GM12878 (cell line): ENCODE results near the gene EIF4EBP2. TPM values are rescaled to one million over a fixed set of nuclear protein-coding genes. Genes with fewer than 3 reads are reported as not detected.

Experiments used
- ATAC-seq: fragments of 200-7000 bp; cut with Tn5 transposase; 3 replicates; pipeline ENCODE4 v1.9.1; 2020; ENCODE audit warnings: mild to moderate bottlenecking, moderate library complexity
- BruUV-seq: library from RNA; stranded (reverse); fragments of 400-500 nt; replicated peaks from 2 replicates; lab custom pipeline; 2021; lab: Mats Ljungman, UMichigan
- CTCF ChIA-PET: fragments of 300-600 bp; sonication (Branson Sonifier 250); formaldehyde crosslinking; extraction: SDS; loops from one replicate; lab custom pipeline; 2021; ENCODE audit warnings: inconsistent platforms; lab: Yijun Ruan, JAX
- POLR2A ChIA-PET: fragments of 350-600 bp; formaldehyde crosslinking; extraction: SDS; loops from one replicate; lab custom pipeline; 2021; ENCODE audit warnings: inconsistent platforms; lab: Charles Lee
- RAD21 ChIA-PET: fragments of 300-600 bp; sonication (Branson Sonifier 250); formaldehyde crosslinking; loops from one replicate; lab custom pipeline; 2023; ENCODE audit warnings: antibody characterized with exemption; ENCODE audit not compliant: unreplicated experiment; lab: Charles Lee
- SMC1A ChIA-PET: fragments of 300-600 bp; sonication (Branson Sonifier 250); formaldehyde crosslinking; loops from one replicate; lab custom pipeline; 2023; ENCODE audit not compliant: unreplicated experiment, uncharacterized antibody; lab: Charles Lee
- DNase-seq: peaks from one replicate; pipeline ENCODE4 v3.0.0-alpha.2; 2011; ENCODE audit warnings: low read depth, low spot score
- FAIRE-seq: peaks from 3 replicates; lab custom pipeline; 2011; peaks lifted over from hg19 to GRCh38; lab: Jason Lieb, UNC
- H2AFZ ChIP-seq: 2 replicates; pipeline ENCODE4 v1.6.0; 2011; ENCODE audit warnings: low read depth, low read length, control low read depth; ENCODE audit not compliant: control insufficient read depth
- H3K27ac ChIP-seq: 2 replicates; pipeline ENCODE4 v1.5.1; 2011; ENCODE audit warnings: control low read depth; ENCODE audit not compliant: control insufficient read depth, insufficient read depth
- H3K27me3 ChIP-seq, 2 experiments: replicated peaks in 1 of 2; 2 replicates each; pipeline versions ENCODE4 v1.6.0 to v1.6.1; 2011; ENCODE audit warnings: low read length in 1 of 2; ENCODE audit not compliant: control insufficient read depth in 2 of 2, insufficient read depth in 2 of 2
- H3K36me3 ChIP-seq, 2 experiments: 2 replicates each; pipeline ENCODE4 v1.5.1; 2011; ENCODE audit warnings: low read length in 1 of 2; ENCODE audit not compliant: control insufficient read depth in 2 of 2, insufficient read depth in 2 of 2
- H3K4me1 ChIP-seq: 2 replicates; pipeline ENCODE4 v1.6.1; 2011; ENCODE audit warnings: mild to moderate bottlenecking, low read length, moderate library complexity, mixed read lengths; ENCODE audit not compliant: control insufficient read depth, insufficient read depth
- H3K4me2 ChIP-seq: 2 replicates; pipeline ENCODE4 v1.6.0; 2011; ENCODE audit warnings: control low read depth; ENCODE audit not compliant: control insufficient read depth, insufficient read depth
- H3K4me3 ChIP-seq: fragments of 200-600 bp; sonication (generic); 2 replicates; pipeline ENCODE4 v1.5.1; 2016
- H3K79me2 ChIP-seq: 2 replicates; pipeline ENCODE4 v1.6.0; 2011; ENCODE audit warnings: low read length; ENCODE audit not compliant: control insufficient read depth, insufficient read depth
- H3K9ac ChIP-seq: 2 replicates; pipeline ENCODE4 v1.8.0; 2011; ENCODE audit warnings: low read length, control low read depth, mixed read lengths; ENCODE audit not compliant: control insufficient read depth, insufficient read depth
- H3K9me3 ChIP-seq: replicated peaks from 3 replicates; pipeline ENCODE4 v1.5.1; 2011; ENCODE audit warnings: mild to moderate bottlenecking, low read length; ENCODE audit not compliant: control insufficient read depth, insufficient read depth
- H4K20me1 ChIP-seq: 2 replicates; pipeline ENCODE4 v1.6.0; 2011; ENCODE audit not compliant: control insufficient read depth, insufficient read depth
- CEBPB ChIP-seq, 2 experiments: fragments of 150-350 bp in 1 of 2; IDR thresholded peaks; 2 replicates each; pipeline ENCODE4 v1.6.1; 2012 to 2014; ENCODE audit warnings: low read depth in 2 of 2, low read length in 2 of 2, borderline replicate concordance in 1 of 2, inconsistent platforms in 1 of 2
- CHD4 ChIP-seq: fragments of 200-600 bp; sonication (generic); IDR thresholded peaks from 2 replicates; pipeline ENCODE4 v1.6.1; 2016; ENCODE audit warnings: mild to moderate bottlenecking
- DPF2 ChIP-seq: fragments of 450-650 bp; IDR thresholded peaks from 2 replicates; pipeline ENCODE4 v1.6.1; 2017; ENCODE audit warnings: mild to moderate bottlenecking
- FOS ChIP-seq: IDR thresholded peaks from 3 replicates; pipeline ENCODE4 v1.6.1; 2011; ENCODE audit warnings: borderline replicate concordance; ENCODE audit not compliant: insufficient read length; ENCODE audit errors: extremely low read depth
- GABPA ChIP-seq: IDR thresholded peaks from 2 replicates; pipeline ENCODE4 v1.6.1; 2014; ENCODE audit warnings: antibody characterized with exemption, low read depth, mild to moderate bottlenecking, inconsistent platforms
- HCFC1 ChIP-seq: fragments of 150-350 bp; IDR thresholded peaks from 2 replicates; pipeline ENCODE4 v1.6.1; 2014; ENCODE audit warnings: low read length
- HDGF ChIP-seq: fragments of 450-650 bp; IDR thresholded peaks from 2 replicates; pipeline ENCODE4 v1.6.1; 2016; ENCODE audit warnings: antibody characterized with exemption
- IKZF2 ChIP-seq, 2 experiments: fragments of 450-650 bp; IDR thresholded peaks; 2 replicates each; pipeline ENCODE4 v1.6.1; 2017; ENCODE audit warnings: mild to moderate bottlenecking in 2 of 2, moderate library complexity in 2 of 2
- KAT2A ChIP-seq: conservative IDR thresholded peaks from 2 replicates; pipeline ENCODE4 v1.6.1; 2011; ENCODE audit warnings: low read depth, low read length; ENCODE audit not compliant: control insufficient read depth
- MLLT1 ChIP-seq: fragments of 450-650 bp; IDR thresholded peaks from 2 replicates; pipeline ENCODE4 v1.6.1; 2016; ENCODE audit warnings: mild to moderate bottlenecking
- NFYB ChIP-seq: IDR thresholded peaks from 2 replicates; pipeline ENCODE4 v1.6.1; 2011; ENCODE audit warnings: low read depth, mild to moderate bottlenecking, low read length, improper control_type of control experiment, moderate library complexity; ENCODE audit not compliant: insufficient read depth
- NR2C1 ChIP-seq: fragments of 450-650 bp; IDR thresholded peaks from 2 replicates; pipeline ENCODE4 v1.6.1; 2017; ENCODE audit warnings: antibody characterized with exemption, mild to moderate bottlenecking, moderate library complexity
- SMC3 ChIP-seq: IDR thresholded peaks from 2 replicates; pipeline ENCODE4 v1.6.1; 2011; ENCODE audit warnings: low read length, improper control_type of control experiment, borderline replicate concordance
- TARDBP ChIP-seq: IDR thresholded peaks from 2 replicates; pipeline ENCODE4 v1.6.1; 2016; ENCODE audit warnings: borderline replicate concordance
- TBL1XR1 ChIP-seq: IDR thresholded peaks from 2 replicates; pipeline ENCODE4 v1.6.1; 2012; ENCODE audit warnings: low read depth, low read length, improper control_type of control experiment
- WGBS: methylation state at CpG from one replicate; pipeline ENCODE4 v1.1.6; 2016; ENCODE audit warnings: low lambda C conversion rate; ENCODE audit not compliant: insufficient replicate concordance, insufficient coverage; ENCODE audit errors: missing lambda C conversion rate; 5-methylcytosine and 5-hydroxymethylcytosine counted together
- in situ Hi-C: fragments of 300-500 bp; cut with MboI; formaldehyde crosslinking; loops from 9 replicates; pipeline ENCODE4 v1.14.3; 2018; ENCODE audit warnings: mixed read lengths
- intact Hi-C: fragments of 100-400 bp; cut with micrococcal nuclease; formaldehyde crosslinking; loops from one replicate; pipeline ENCODE4 v1.14.2; 2022; ENCODE audit not compliant: unreplicated experiment
- polyA plus RNA-seq, 11 experiments: library from polyadenylated mRNA; depleted of rRNA in 4 of 11; unstranded in 6 of 11; stranded (reverse) in 5 of 11; fragments of >200 nt; fragmentation: Nextera tagmentation in 4 of 11; fragmentation: Illumina TruSeq in 1 of 11; extraction: Ambion mirVana in 4 of 11; extraction: Trizol in 1 of 11; gene quantifications; 1 replicate in 1 of 11; 2 replicates in 10 of 11; pipeline versions ENCODE4 v1.2.1 to v1.2.3, GENCODE V29; 2011 to 2016; ENCODE audit warnings: inconsistent platforms in 2 of 11, missing spikeins in 2 of 11, low read depth in 1 of 11
- total RNA-seq, 4 experiments: library from RNA; depleted of rRNA in 3 of 4; stranded (reverse); fragments of >200 nt in 3 of 4; fragmentation: Illumina TruSeq in 1 of 4; extraction: Trizol in 1 of 4; gene quantifications; 2 replicates each; pipeline versions ENCODE4 v1.2.1 to v1.2.3, GENCODE V29; 2013 to 2021

The EIF4EBP2 gene
- total and polyA plus RNA-seq, 10 of the 15 experiments (the other 5 are each of a cell fraction or from before 2014, with no cell fraction given) = 14.4 to 51.3 (median 28.9) TPM

- FAIRE-seq (no peak), DNase-seq (no peak)
- Histone ChIP-seq H3K4me1 (no peaks in the 10 kb centered on the region), H3K4me3 (no peak overlapping the region)
- RAD21 ChIA-PET = interaction anchor here (1.3 kb wide), 1 partner anchor 21 kb away, joined by 3 read pairs; no protein-coding TSS in a partner anchor
- WGBS = 34% methylated on average over 6 of the region's 6 CpGs
- TF ChIP-seq MLLT1 = no peak
- no peak for TF ChIP-seq IKZF2 (IDR thresholded peaks at IDR 0.05)
- TF ChIP-seq GABPA = no peak
- TF ChIP-seq HDGF = no peak
- no peak for TF ChIP-seq NR2C1
- no peak for TF ChIP-seq TARDBP
- no peak for TF ChIP-seq SMC3
- TF ChIP-seq DPF2 = no peak
- TF ChIP-seq FOS = no peak
- TF ChIP-seq NFYB = no peak
- no peak for TF ChIP-seq KAT2A
- no peak for TF ChIP-seq TBL1XR1
- TF ChIP-seq HCFC1 = no peak
- no peak for TF ChIP-seq CEBPB (IDR thresholded peaks at IDR 0.05; ENCODE audit: borderline replicate concordance in 1 of 2, low read depth in 2 of 2, low read length in 2 of 2)
- no peak for TF ChIP-seq CHD4
- TF ChIP-seq, all 136 proteins: peak for 0
- H3K36me3 ChIP-seq = no peaks in the 10 kb centered on the region
- H2AFZ ChIP-seq = no peak overlapping the region
- SMC1A ChIA-PET = interaction anchor here (0.7 to 1.4 kb wide), 3 partner anchors 24 to 33 kb away, joined by 3 to 4 read pairs (median 3); no protein-coding TSS in a partner anchor
- H3K79me2 ChIP-seq = no peaks in the 10 kb centered on the region
- peaks cover 3 to 5% of the 10 kb centered on the region in 2 experiments; a peak in 3 of 4 replicates for H3K27me3 ChIP-seq
- POLR2A ChIA-PET = no interaction called here
- no peak overlapping the region for H3K9ac ChIP-seq
- no TSS peak for BruUV-seq
- no peak overlapping the region for H3K4me2 ChIP-seq
- no peak for ATAC-seq
- H4K20me1 ChIP-seq = no peaks in the 10 kb centered on the region
- no peaks in the 10 kb centered on the region for H3K9me3 ChIP-seq
- CTCF ChIA-PET = interaction anchor here (1.0 to 1.2 kb wide), 2 partner anchors 10 to 233 kb away, joined by 3 read pairs; no protein-coding TSS in a partner anchor
- in situ Hi-C loops (no loop called here), intact Hi-C loops (no loop called here)
- no peak overlapping the region for H3K27ac ChIP-seq
Observed at GRCh38 chr10:70455213-70455630, 51.3 kb downstream of the EIF4EBP2 start.
